Right renal pelvis (tissue), 4 donors: ENCODE measurements around the gene MOV10L1. TPM values are rescaled to one million over a fixed set of nuclear protein-coding genes. Genes with fewer than 3 reads are reported as not detected.
A peak's percentile ranks its signal among the peaks of the same experiment; 100 is the strongest.
"Not testable (repeated sequence)": the region's sequence is repeated elsewhere in the genome, so short reads cannot be mapped to it uniquely, and the experiment has no call there.

ENCODE experiments used
- DNase-seq, 4 donors: peaks; one replicate each; pipeline ENCODE4 v3.0.0-alpha.2; 2013; ENCODE audit warnings: low read depth in 4 of 4, low spot score in 3 of 4, missing footprints in 1 of 4
- polyA plus RNA-seq, 4 donors: library from polyadenylated mRNA; unstranded; fragments of 120-200 nt; gene quantifications; one replicate each; pipeline ENCODE4 v1.2.1, GENCODE V29; 2013; ENCODE audit not compliant: insufficient read length in 4 of 4

MOV10L1 gene
- polyA plus RNA-seq, 4 donors, result 0.33 to 1.2 (median 0.71) TPM

DNA sequence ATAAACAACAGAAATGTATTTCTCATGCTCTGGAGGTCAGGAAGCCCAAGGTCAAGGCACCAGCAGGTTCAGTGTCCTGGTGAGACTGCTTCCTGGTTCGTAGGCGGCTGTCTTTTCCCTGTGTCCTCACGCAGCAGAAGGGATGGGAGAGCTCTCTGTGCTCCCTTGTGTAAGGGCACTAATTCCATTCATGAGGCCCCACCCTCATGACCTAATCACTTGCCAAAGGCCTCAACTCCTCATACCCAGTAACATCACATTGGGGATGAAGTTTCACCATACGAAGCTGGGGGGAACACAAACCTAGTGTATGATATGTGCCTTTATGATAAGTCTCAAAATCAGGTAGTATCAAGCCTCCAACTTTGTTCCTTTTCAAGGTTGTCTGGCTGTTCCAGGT lies 42.1 kb downstream of the MOV10L1 start:
- no peak for DNase-seq

DNA sequence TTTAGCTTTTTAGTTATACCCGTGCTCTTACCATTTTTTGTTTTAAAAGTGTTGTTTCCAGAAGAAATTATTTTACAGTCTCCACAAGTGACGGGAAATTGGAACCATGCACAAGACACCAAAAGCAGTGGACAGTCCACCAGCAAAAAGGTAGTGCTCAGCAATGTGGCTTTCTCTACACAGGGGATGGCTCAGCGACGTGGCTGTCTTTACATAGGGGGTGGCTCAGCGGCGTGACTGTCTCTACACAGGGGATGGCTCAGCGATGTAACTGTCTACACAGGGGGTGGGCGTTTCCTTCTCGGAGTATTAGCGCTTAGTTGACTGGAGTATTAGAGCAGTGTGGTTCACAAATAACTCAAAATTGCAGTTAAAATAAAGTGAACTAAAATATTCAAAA lies 44.7 kb downstream of the MOV10L1 start:
- no peak for DNase-seq

DNA sequence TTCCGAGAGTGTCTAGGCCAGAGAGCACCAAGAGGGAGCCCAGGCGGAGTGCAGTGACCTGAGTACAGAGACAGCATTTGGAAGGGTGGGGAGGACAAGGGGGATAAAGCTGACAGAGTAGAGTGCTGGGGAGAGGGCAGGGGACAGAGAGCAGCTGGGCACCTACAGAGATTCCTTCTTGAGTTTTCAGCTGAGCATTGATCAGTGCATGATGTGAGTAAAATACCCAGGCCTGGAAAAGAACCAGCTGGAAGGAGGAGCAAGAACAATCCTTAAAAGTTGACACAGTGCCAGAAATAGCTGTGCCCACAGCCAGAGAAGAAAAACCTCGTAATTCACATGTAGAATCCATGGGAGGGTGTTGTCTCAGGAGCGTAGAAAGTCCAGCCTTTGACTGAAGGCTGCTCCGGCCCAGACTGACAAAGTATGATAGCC lies 46.8 kb downstream of the MOV10L1 start:
- no peak for DNase-seq

DNA sequence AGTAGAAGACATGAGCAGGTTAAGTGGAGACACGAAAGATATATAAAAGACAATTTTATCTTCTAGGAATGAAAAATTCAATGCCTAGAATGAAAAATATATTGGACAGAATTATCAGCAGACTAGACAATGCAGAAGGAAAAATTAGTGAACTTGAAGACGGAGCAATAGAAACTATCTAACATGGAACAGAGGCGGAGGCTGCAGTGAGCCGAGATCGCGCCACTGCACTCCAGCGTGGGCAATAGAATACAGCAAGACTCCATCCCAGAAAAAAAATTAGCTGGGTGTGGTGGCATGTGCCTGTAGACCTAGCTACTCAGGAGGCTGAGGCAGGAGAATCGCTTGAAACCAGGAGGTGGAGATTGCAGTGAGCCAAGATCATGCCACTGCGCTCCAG lies 47.5 kb downstream of the MOV10L1 start:
- not testable (repeated sequence) for DNase-seq

DNA sequence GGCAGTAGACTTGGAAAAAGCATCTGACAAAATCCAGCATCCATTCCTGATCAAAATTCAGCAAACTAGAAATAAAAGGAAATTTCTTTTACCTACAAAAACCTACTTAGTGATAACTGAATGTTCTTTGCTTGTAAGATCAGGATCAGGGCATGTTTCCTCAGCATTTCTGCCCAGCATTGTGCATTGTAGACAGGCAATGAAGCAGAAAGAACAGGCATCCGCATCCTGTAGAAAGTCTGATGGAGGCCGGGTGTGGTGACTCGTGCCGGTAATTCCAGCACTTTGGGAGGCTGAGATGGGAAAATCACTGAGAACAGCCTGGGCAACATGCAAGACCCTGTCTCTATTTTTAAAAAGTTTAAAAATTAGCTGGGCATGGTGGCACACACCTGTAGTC lies 48.2 kb downstream of the MOV10L1 start:
- no peak for DNase-seq

DNA sequence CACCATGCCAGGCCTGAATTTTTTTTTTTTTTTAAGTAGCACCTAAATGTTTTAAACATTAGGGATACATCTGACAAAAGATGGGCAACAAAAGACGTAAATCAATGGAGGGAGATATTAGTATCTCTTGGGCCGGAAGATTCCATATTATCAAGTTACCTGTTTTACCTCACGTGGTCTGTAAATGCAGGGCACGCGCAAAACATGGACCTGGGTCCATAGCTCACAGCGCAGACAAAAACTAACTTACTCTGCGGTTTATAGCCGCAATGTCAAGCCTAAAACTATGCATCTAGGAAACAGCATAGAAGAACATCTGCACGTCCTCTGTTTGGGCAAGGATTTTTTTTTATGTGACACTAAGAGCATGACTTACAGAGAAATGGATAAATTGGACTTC lies 49.2 kb downstream of the MOV10L1 start:
- DNase-seq, result no peak

DNA sequence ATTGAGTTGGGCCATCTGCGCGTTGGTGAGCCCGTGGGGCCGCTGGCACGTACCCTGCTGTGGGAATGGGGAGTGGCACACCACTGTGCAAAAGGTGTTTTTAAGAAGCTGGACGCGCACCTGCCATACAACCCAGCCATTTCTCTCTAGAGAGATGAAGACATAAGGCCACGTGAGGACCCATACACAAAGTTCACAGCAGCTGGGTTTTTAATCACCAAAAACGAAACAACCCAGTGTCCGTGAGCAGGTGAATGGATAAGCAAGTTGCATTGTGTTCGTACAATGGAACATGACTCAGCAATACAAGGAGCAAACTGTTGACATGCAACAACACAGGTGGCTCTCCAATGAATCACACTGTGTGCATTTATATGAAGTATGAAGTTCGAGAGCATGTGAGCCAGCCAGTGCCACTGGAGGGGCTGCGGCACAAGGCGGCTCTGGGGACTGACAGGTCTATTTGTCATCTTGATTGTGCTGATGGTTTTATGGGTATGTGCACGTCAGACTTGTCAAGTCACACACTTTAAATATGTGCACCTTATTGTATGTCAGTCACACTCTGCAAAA lies 50.1 kb downstream of the MOV10L1 start:
- DNase-seq, result no peak

DNA sequence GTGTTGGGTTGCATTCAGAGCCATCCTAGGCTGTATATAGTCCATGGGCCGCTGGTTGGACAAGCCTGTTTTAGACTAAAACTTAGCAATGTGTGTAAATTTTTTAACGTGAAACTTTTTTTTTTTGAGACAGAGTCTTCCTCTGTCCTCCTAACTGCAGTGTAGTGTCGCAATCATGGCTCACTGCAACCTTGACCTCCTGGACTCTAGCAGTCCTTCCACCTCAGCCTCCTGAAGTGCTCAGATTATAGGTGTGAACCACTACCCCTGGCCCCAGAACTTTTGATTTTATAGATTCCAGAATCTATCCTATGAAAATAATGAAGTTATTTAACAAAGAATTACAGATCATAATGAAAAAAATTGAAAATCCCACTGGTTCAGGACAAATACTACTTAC lies 50.8 kb downstream of the MOV10L1 start:
- DNase-seq, result no peak

DNA sequence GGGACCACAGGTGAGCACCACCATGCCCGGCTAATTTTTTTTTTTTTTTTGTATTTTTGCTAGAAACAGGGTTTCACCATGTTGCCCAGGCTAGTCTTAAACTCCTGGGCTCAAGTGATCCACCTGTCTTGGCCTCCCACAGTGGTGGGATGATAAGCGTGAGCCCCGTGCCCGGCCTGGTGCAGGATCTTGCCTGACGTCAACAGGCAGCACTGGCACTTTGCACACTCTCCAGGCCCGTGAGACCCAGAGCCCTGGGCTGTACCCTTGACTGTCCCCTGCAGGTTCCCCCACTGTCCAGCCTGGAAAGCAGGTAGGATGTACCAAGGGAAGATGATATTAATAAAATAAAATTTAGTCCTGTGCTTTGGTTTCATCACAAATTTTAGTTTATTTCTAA lies 51.7 kb downstream of the MOV10L1 start:
- no peak for DNase-seq

DNA sequence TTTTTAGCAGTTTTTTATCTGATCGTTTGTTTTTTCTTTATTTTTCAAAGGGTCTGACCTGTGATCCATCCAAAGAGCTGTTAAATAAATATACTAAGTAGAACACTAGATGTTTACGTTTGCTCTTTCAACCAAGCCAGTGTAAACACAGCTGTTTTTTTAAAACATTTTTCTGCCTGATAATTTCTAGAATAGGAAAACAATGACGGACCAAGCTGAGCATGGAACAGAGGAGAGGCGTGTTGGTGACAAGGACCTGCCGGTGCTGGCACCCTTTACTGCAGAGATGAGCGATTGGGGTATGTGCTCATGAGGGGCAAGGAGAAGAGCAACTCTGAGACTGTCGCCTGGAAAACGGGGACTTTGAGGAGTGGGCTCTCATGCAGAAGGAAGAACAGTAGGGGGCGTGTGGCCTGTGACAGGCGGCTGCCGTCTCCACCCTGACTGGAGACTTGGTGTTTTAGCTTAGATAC lies 52.1 kb downstream of the MOV10L1 start:
- DNase-seq, result no peak

DNA sequence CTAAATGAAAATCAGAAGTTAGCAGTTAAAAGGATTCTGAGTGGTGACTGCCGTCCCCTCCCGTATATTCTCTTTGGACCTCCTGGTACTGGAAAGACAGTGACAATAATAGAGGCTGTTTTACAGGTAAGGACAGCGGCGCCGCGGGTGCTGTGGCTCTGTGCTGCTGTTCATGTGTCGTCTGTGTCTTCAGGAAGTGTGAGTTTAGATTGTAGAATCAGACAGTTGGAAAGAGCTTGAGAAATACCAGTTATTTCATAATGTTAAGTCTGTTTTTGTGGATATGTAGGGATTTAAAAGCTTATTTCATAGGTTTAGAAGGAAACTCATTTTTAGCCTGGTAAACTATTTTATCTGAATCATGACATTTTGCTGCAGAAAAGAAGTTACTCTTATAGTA lies 53.3 kb downstream of the MOV10L1 start:
- no peak for DNase-seq

DNA sequence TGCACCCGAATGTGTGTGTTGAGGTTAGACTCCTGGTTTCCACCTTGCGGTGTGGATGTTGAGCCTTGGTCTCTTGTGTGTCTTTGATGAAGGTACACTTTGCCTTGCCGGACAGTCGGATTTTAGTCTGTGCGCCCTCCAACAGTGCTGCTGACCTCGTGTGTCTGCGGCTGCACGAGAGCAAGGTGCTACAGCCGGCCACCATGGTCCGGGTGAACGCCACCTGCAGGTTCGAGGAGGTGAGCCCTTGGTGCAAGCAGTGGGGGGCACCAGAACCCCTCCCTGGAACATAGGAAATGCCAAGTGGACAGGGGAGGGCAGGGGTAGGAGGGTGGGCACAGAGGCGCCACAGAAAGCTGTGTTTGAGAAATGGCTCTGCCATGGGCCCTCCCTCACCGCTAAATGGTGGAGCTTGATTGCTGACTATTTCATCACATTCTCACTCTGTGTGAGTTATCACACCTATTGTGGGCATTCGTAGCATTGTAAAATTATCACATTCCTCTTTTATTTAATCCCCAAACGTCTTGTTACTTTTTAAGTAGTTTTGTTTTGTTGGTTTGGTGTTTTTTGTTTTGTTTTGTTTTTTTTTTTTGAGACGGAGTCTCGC lies 54.3 kb downstream of the MOV10L1 start:
- no peak for DNase-seq

DNA sequence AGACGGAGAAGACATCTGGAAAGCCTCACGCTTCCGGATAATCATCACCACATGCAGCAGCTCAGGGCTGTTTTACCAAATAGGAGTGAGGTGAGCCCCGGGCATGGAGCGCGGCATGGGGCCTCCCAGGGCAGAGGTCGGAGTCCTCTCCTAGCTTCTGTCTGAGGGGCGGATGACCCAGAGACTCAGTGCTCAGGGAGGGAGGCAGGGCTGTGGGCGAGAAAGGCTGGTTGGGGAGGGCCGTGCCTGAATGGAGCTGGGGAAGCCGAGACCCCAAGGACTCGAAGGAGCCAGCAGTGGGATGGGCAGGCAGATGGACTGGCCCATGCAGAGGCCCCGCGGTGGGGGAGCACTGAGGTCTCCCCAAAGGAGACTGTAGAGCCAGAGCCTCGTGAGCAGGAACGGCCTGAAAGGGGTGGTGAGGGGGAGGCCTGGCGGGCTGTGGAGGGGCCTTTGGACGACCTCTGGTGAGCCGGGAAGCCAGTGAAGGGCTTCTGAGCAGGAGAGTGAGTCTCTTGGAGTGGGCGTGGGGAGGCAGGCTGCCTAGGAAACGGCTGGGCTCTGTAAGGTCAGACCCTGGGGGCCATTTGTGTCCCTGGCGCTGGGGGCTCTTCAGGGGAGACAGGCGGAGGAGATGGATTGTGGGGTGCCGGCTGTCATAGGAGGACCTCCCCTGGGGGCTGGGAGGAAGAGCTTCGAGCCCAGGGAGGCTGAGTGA lies 56.1 kb downstream of the MOV10L1 start:
- DNase-seq, result no peak

DNA sequence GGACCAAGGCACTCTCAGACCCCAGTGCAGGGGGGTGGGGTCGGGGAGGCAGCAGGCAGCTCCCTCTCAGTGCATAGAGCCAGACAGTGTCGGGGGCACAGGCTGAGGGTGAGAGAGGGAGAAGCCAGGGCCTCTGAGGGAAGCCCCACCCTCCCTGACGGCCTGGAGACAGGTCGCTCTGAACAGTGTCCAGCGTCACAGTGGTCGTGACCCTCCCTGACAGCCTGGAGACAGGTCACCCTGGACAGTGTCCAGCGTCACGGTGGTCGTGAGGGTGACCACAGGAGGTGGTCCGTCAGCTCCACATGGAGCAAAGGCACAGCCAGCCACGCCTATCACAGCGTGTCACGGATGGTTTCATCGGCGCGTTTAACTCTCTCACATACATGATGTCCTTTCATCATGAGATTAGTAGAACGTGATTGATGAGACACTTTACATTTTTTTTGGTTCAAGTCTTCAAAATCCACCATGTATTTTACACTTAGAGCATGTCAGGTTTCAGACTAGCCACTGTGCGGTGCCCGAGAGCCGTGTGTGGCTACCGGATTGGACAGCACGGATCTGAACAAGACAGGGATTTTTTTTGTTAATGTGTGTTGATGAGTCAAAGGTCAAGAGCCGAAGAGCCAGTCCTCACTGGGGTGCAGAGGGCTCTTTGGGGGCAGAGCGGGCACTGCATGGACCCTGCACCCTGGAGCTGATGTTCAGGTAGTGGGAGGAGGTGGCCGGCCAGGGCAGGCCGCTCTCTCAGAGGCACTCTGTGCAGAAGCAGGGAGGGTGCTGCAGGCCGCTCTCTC lies 56.8 kb downstream of the MOV10L1 start:
- peak in 1 of 4 donors; percentile 51 for DNase-seq

DNA sequence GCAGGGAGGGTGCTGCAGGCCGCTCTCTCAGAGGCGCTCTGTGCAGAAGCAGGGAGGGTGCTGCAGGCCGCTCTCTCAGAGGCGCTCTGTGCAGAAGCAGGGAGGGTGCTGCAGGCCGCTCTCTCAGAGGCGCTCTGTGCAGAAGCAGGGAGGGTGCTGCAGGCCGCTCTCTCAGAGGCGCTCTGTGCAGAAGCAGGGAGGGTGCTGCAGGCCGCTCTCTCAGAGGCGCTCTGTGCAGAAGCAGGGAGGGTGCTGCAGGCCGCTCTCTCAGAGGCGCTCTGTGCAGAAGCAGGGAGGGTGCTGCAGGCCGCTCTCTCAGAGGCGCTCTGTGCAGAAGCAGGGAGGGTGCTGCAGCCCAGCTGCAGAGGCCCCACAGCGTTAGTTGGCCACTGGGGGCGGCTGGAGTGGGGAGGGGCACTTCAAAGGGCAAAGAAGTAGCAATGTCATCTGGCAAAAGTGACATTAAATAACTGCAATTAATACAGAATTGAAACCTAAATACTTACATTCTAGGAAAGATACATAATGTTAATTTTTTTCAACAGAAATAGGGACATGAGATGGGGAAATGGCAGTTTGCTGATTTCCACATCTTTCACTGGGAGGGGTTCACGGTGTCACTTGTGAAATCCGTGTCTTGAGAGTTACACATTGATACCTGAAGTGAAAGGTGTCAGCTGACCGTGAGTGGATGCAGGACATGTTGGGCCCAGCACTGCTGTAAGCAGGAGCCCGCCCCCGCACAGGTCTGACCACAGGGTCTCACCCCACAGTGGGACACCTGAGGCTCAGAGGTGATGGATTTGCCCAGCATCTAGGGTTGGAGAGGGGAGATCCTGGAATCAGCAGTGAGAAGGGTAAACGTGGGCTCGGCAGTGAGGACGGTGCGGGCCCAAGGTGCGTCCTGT lies 57.7 kb downstream of the MOV10L1 start:
- DNase-seq, result not testable (repeated sequence)

DNA sequence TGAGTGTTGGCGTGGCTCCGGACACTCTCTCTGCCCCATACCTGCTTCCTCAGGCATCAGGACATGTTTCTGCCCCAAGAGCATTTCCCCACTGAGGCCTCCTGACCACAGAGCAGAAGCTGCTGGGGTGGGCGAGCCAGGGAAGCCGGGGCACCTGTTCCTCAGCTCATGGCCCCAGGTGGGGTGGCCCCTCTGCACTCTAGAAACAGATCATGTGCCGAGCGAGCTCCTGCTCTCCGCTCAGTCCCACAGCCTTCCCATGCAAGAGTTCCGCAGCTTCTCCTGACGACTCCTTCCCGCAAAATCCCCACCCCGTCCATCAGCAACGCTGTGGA lies 58.3 kb downstream of the MOV10L1 start:
- DNase-seq, result no peak

DNA sequence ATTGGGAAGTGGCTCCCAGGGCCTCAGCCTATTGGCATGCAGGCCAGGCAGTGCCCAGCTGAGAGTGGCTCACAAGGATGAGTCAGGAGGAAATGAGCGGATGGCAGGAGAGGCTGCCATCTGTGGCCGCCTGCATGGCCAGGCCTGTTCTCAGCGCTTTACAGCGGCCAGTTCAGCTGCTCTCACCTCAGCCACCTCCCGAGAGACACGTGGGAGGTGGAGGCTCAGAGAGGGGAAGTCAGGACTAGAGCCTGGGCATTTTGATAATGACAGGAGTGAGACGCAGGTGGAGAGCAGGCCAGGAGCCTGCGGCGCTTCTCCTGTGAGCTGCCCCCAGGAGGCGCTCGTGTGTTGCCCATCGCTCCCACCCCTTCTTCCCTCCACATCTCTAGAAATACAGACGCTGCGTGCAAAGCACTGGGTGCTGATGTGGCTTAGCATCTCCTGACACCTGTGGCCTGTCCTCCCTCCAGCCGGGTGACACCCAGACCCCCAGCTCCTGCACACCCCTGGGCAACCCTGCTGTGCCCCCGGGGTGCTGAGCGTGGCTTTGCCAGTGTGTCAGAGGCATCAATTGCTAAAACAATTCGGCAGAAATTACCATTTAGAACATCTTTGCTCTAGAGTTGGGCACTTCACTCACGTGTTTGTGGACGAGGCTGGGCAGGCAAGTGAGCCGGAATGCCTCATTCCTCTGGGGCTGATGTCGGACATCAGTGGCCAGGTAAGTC lies 59.4 kb downstream of the MOV10L1 start:
- no peak for DNase-seq

DNA sequence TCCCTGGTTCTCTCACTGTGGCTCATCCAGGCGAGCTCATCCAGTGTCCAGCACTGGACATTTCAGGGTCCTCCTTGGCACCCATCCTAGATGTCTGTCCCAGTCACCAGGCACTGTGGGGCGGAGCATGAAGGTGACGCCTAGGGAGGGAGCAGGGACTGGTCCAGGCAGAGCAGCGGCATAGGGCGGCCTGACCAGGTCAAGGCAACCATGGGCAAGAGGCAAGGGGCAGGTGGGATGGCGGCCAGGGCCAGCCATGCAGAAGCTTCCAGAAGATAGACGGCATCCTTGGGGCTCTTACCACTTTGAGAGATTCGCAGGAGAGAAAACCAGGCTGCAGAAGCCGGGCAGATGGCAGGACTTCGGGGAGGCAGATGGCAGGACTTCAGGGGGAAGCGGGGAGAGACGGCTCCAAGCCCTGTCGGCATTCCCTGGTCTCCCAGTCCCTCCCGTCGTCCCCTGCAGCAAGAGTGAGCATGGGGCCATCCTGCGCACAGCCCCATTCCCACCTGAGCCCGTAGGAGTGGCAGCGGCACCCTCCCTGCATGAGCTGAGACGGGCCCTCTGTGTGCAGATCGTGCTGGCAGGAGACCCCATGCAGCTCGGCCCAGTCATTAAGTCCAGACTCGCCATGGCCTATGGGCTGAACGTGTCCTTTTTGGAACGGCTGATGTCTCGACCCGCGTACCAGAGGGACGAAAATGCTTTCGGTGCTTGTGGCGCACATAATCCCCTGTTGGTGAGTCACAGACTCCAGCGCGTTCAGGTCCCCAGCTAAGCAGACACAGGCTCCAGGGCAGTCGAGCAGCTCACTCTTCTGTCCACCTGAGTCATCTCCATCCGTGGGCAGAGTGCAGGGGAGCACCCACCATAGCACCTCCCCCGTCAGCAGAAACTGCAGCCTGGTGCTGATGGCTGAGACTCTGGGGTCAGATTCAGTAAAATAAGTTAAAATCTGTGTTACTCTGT lies 60.6 kb downstream of the MOV10L1 start:
- no peak for DNase-seq
